HepG2 (cell line): ENCODE measurements around the gene SOCS3. TPM values are rescaled to one million over a fixed set of nuclear protein-coding genes. Genes with fewer than 3 reads are reported as not detected.

Experiments used
- AHR ChIP-seq: IDR thresholded peaks from 2 replicates; pipeline ENCODE4 v1.6.1; 2018; ENCODE audit warnings: missing genetic modification reagents, missing compliant biosample characterization
- ATM ChIP-seq: fragments of 450-650 bp; IDR thresholded peaks from 2 replicates; pipeline ENCODE4 v1.7.1; 2017; ENCODE audit warnings: mild to moderate bottlenecking, borderline replicate concordance
- BORCS8-MEF2B ChIP-seq: sonication (generic); formaldehyde crosslinking; IDR thresholded peaks from 2 replicates; pipeline ENCODE4 v1.8.0; 2022; ENCODE audit warnings: mild to moderate bottlenecking, missing genetic modification reagents
- ERF ChIP-seq: IDR thresholded peaks from 2 replicates; pipeline ENCODE4 v1.6.1; 2018; ENCODE audit warnings: missing biosample characterization, missing genetic modification reagents
- HBP1 ChIP-seq: IDR thresholded peaks from 2 replicates; pipeline ENCODE4 v1.6.1; 2016; ENCODE audit warnings: low read depth, control low read depth
- HES4 ChIP-seq: sonication (generic); formaldehyde crosslinking; IDR thresholded peaks from 2 replicates; pipeline ENCODE4 v1.9.0; 2021; ENCODE audit warnings: mild to moderate bottlenecking, missing genetic modification reagents, borderline replicate concordance
- MXI1 ChIP-seq: IDR thresholded peaks from 3 replicates; pipeline ENCODE4 v1.6.1; 2012; ENCODE audit warnings: low read depth, low read length, inconsistent platforms, borderline replicate concordance
- NFE2 ChIP-seq: sonication (generic); formaldehyde crosslinking; IDR thresholded peaks from 2 replicates; pipeline ENCODE4 v1.4.0; 2020; ENCODE audit warnings: missing genetic modification reagents
- NR2F2 ChIP-seq: IDR thresholded peaks from 2 replicates; pipeline ENCODE4 v1.6.1; 2012; ENCODE audit warnings: low read depth, inconsistent platforms, borderline replicate concordance
- RCOR2 ChIP-seq: IDR thresholded peaks from 2 replicates; pipeline ENCODE4 v1.6.1; 2016; ENCODE audit warnings: missing biosample characterization, missing genetic modification reagents
- SNRNP70 ChIP-seq: fragments of 200-400 bp; formaldehyde crosslinking; IDR thresholded peaks from 2 replicates; pipeline ENCODE4 v1.6.1; 2017; ENCODE audit warnings: mild to moderate bottlenecking, low read depth, low read length, moderate library complexity
- ZBTB25 ChIP-seq: IDR thresholded peaks from 2 replicates; pipeline ENCODE4 v1.6.1; 2018; ENCODE audit warnings: missing genetic modification reagents
- ZNF234 ChIP-seq: sonication (generic); formaldehyde crosslinking; conservative IDR thresholded peaks from 2 replicates; pipeline ENCODE4 v1.5.1; 2020; ENCODE audit warnings: mild to moderate bottlenecking, missing genetic modification reagents
- ZNF264 ChIP-seq: sonication (generic); formaldehyde crosslinking; IDR thresholded peaks from 2 replicates; pipeline ENCODE4 v1.4.0; 2020; ENCODE audit warnings: missing genetic modification reagents
- ZNF563 ChIP-seq: sonication (generic); formaldehyde crosslinking; IDR thresholded peaks from 2 replicates; pipeline ENCODE4 v1.8.0; 2022; ENCODE audit warnings: mild to moderate bottlenecking, moderate library complexity, missing genetic modification reagents
- ZNF564 ChIP-seq: sonication (generic); formaldehyde crosslinking; IDR thresholded peaks from 2 replicates; pipeline ENCODE4 v1.8.1; 2023; ENCODE audit warnings: mild to moderate bottlenecking, missing genetic modification reagents
- polyA plus RNA-seq, 8 experiments: library from polyadenylated mRNA; depleted of rRNA in 3 of 8; stranded (reverse) in 7 of 8; unstranded in 1 of 8; fragments of >200 nt; fragmentation: Illumina TruSeq in 4 of 8; extraction: Trizol in 4 of 8; gene quantifications; 2 replicates each; pipeline versions ENCODE4 v1.2.1 to v1.2.3, GENCODE V29; 2011 to 2016; ENCODE audit warnings: low read depth in 4 of 8, missing spikeins in 1 of 8, mixed read lengths in 1 of 8; ENCODE audit not compliant: insufficient read depth in 1 of 8
- total RNA-seq, 5 experiments: library from RNA; depleted of rRNA; stranded (reverse); fragments of >200 nt; fragmentation: Illumina TruSeq; extraction: Trizol; gene quantifications; 2 replicates each; pipeline ENCODE4 v1.2.3, GENCODE V29; 2016; ENCODE audit warnings: low read depth in 1 of 5
- TF ChIP-seq, protein P1 (sequence below): sonication (generic); formaldehyde crosslinking; IDR thresholded peaks from 2 replicates; pipeline ENCODE4 v1.4.0; 2020; ENCODE audit warnings: missing genetic modification reagents, mild to moderate bottlenecking, borderline replicate concordance
- TF ChIP-seq, protein P2 (sequence below): sonication (generic); formaldehyde crosslinking; IDR thresholded peaks from 2 replicates; pipeline ENCODE4 v1.9.0; 2021; ENCODE audit warnings: missing genetic modification reagents, mild to moderate bottlenecking, borderline replicate concordance
- TF ChIP-seq, protein P3 (sequence below): sonication (generic); formaldehyde crosslinking; IDR thresholded peaks from 2 replicates; pipeline ENCODE4 v1.5.0; 2020; ENCODE audit warnings: mild to moderate bottlenecking, low read depth, missing genetic modification reagents, borderline replicate concordance

The SOCS3 gene
- total and polyA plus RNA-seq, 2 of the 13 experiments (the other 11 are each of a cell fraction or from before 2014, with no cell fraction given) = 0.77 to 2.4 TPM

DNA sequence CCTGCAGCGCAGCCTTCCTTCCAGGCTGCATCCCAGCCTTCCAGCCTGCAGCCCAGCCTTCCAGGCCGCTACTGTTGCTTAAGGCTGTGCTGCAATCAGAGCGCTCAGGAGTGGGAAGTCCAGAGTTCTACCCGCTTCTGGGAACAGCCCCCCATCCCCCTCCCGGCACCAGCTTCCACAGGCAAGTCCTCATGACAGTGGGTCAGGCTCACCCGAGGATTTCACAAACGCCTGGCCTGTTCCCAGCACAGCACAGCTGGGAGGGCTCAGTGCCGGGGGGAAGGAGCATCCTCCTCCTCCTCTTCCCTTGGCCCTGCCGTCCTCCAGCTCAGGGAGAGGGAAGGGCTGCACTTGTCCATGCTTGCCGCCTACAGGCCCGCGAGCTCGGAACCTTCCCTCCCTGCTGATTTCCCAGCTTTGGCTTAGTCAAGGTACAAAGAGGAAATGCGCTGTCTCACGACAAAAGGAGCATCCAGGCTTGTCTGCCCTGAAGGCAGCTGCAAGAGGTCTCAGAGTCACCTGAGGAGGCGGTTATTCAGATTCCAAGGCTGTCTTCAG lies 8.3 kb downstream of the SOCS3 start (continued):
- TF ChIP-seq, protein P1, sequence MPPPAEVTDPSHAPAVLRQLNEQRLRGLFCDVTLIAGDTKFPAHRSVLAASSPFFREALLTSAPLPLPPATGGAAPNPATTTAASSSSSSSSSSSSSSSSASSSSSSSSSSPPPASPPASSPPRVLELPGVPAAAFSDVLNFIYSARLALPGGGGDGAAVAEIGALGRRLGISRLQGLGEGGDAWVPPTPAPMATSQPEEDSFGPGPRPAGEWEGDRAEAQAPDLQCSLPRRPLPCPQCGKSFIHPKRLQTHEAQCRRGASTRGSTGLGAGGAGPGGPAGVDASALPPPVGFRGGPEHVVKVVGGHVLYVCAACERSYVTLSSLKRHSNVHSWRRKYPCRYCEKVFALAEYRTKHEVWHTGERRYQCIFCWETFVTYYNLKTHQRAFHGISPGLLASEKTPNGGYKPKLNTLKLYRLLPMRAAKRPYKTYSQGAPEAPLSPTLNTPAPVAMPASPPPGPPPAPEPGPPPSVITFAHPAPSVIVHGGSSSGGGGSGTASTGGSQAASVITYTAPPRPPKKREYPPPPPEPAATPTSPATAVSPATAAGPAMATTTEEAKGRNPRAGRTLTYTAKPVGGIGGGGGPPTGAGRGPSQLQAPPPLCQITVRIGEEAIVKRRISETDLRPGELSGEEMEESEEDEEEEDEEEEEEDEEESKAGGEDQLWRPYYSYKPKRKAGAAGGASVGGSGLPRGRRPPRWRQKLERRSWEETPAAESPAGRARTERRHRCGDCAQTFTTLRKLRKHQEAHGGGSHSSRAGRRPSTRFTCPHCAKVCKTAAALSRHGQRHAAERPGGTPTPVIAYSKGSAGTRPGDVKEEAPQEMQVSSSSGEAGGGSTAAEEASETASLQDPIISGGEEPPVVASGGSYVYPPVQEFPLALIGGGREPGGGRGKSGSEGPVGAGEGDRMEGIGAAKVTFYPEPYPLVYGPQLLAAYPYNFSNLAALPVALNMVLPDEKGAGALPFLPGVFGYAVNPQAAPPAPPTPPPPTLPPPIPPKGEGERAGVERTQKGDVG (CRISPR knock-in tag) = no peak
- TF ChIP-seq HES4 (CRISPR knock-in tag) (no peak), ERF (CRISPR knock-in tag) (0 out of 2 replicates have a peak, but pooled peaks have one; percentile 53), RCOR2 (CRISPR knock-in tag) (no peak), NR2F2 (no peak), BORCS8-MEF2B (CRISPR knock-in tag) (no peak), ZNF264 (no peak), HBP1 (CRISPR knock-in tag) (0 out of 2 replicates have a peak, but pooled peaks have one; percentile 50), MXI1 (no peak), ATM (no peak), ZNF564 (CRISPR knock-in tag) (no peak), ZNF234 (CRISPR knock-in tag) (no peak), ZNF563 (CRISPR knock-in tag) (no peak), AHR (CRISPR knock-in tag) (no peak; the same call in 1 of the 2 replicates), NFE2 (CRISPR knock-in tag) (peak; percentile 20; the same call in 1 of the 2 replicates), SNRNP70 (no peak), ZBTB25 (peak; percentile 65; the same call in 1 of the 2 replicates)
- TF ChIP-seq, protein P2, sequence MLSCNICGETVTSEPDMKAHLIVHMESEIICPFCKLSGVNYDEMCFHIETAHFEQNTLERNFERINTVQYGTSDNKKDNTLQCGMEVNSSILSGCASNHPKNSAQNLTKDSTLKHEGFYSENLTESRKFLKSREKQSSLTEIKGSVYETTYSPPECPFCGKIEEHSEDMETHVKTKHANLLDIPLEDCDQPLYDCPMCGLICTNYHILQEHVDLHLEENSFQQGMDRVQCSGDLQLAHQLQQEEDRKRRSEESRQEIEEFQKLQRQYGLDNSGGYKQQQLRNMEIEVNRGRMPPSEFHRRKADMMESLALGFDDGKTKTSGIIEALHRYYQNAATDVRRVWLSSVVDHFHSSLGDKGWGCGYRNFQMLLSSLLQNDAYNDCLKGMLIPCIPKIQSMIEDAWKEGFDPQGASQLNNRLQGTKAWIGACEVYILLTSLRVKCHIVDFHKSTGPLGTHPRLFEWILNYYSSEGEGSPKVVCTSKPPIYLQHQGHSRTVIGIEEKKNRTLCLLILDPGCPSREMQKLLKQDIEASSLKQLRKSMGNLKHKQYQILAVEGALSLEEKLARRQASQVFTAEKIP (CRISPR knock-in tag) = no peak
- TF ChIP-seq, protein P3, sequence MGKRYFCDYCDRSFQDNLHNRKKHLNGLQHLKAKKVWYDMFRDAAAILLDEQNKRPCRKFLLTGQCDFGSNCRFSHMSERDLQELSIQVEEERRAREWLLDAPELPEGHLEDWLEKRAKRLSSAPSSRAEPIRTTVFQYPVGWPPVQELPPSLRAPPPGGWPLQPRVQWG (CRISPR knock-in tag) = no peak
